ENCODE measurements around the gene HFE. TPM values are rescaled to one million over a fixed set of nuclear protein-coding genes. Genes with fewer than 3 reads are reported as not detected.
A peak's percentile ranks its signal among the peaks of the same experiment; 100 is the strongest.

The HFE gene
- total and polyA plus RNA-seq, 2 of the 13 experiments (the other 11 are each of a cell fraction or from before 2014, with no cell fraction given) = 3.7 to 6.3 TPM

GRCh38 chr6:26044140-26045064 lies 42.8 kb upstream of the HFE start (continued):
- TF ChIP-seq PAXIP1 (CRISPR knock-in tag; conservative IDR thresholded peaks at IDR 0.05) (no peak; the same call in 1 of the 2 replicates), RAD51 (IDR thresholded peaks at IDR 0.05; ENCODE audit: borderline replicate concordance) (no peak), TMF1 (CRISPR knock-in tag; IDR thresholded peaks at IDR 0.05; ENCODE audit: low read depth) (no peak), LRRFIP1 (CRISPR knock-in tag; conservative IDR thresholded peaks at IDR 0.05) (no peak), POLR2AphosphoS5 (IDR thresholded peaks at IDR 0.05; ENCODE audit: low read depth, low read length) (peak; percentile 67), HDAC2 (CRISPR knock-in tag; IDR thresholded peaks at IDR 0.05) (peak; percentile 77), REXO4 (CRISPR knock-in tag; IDR thresholded peaks at IDR 0.05; ENCODE audit: borderline replicate concordance) (no peak), CBX1 (IDR thresholded peaks at IDR 0.05; ENCODE audit: low read depth) (peak; percentile 13), CBFB (CRISPR knock-in tag; IDR thresholded peaks at IDR 0.05) (no peak), XRCC5 (optimal IDR thresholded peaks at IDR 0.05; ENCODE audit: low read length) (peak; percentile 62), MBD4 (IDR thresholded peaks at IDR 0.05; ENCODE audit: borderline replicate concordance, low read length) (no peak), TAF1 (CRISPR knock-in tag; IDR thresholded peaks at IDR 0.05) (0 out of 2 replicates have a peak, but pooled peaks have one; percentile 25), ZFP37 (CRISPR knock-in tag; IDR thresholded peaks at IDR 0.05; ENCODE audit: borderline replicate concordance) (no peak), PCBP1 (IDR thresholded peaks at IDR 0.05; ENCODE audit: borderline replicate concordance, low read depth, low read length) (no peak)
- TF ChIP-seq, protein P1, sequence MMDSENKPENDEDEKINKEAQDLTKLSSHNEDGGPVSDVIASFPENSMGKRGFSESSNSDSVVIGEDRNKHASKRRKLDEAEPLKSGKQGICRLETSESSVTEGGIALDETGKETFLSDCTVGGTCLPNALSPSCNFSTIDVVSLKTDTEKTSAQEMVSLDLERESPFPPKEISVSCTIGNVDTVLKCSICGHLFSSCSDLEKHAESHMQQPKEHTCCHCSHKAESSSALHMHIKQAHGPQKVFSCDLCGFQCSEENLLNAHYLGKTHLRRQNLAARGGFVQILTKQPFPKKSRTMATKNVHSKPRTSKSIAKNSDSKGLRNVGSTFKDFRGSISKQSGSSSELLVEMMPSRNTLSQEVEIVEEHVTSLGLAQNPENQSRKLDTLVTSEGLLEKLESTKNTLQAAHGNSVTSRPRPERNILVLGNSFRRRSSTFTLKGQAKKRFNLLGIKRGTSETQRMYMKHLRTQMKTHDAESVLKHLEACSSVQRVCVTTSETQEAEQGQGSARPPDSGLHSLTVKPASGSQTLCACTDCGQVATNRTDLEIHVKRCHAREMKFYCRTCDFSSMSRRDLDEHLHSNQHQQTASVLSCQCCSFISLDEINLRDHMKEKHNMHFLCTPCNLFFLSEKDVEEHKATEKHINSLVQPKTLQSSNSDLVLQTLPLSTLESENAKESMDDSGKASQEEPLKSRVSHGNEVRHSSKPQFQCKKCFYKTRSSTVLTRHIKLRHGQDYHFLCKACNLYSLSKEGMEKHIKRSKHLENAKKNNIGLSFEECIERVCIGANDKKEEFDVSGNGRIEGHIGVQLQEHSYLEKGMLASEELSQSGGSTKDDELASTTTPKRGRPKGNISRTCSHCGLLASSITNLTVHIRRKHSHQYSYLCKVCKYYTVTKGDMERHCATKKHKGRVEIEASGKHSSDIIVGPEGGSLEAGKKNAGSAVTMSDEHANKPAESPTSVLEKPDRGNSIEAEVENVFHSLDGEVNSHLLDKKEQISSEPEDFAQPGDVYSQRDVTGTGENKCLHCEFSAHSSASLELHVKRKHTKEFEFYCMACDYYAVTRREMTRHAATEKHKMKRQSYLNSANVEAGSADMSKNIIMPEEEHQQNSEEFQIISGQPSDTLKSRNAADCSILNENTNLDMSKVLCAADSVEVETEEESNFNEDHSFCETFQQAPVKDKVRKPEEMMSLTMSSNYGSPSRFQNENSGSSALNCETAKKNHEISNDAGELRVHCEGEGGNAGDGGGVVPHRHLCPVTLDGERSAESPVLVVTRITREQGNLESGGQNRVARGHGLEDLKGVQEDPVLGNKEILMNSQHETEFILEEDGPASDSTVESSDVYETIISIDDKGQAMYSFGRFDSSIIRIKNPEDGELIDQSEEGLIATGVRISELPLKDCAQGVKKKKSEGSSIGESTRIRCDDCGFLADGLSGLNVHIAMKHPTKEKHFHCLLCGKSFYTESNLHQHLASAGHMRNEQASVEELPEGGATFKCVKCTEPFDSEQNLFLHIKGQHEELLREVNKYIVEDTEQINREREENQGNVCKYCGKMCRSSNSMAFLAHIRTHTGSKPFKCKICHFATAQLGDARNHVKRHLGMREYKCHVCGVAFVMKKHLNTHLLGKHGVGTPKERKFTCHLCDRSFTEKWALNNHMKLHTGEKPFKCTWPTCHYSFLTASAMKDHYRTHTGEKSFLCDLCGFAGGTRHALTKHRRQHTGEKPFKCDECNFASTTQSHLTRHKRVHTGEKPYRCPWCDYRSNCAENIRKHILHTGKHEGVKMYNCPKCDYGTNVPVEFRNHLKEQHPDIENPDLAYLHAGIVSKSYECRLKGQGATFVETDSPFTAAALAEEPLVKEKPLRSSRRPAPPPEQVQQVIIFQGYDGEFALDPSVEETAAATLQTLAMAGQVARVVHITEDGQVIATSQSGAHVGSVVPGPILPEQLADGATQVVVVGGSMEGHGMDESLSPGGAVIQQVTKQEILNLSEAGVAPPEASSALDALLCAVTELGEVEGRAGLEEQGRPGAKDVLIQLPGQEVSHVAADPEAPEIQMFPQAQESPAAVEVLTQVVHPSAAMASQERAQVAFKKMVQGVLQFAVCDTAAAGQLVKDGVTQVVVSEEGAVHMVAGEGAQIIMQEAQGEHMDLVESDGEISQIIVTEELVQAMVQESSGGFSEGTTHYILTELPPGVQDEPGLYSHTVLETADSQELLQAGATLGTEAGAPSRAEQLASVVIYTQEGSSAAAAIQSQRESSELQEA (CRISPR knock-in tag; IDR thresholded peaks at IDR 0.05; ENCODE audit: not compliant biosample characterization) = no peak
